ENCODE measurements around the gene LRMDA. TPM values are rescaled to one million over a fixed set of nuclear protein-coding genes. Genes with fewer than 3 reads are reported as not detected.

Gene LRMDA
- polyA plus RNA-seq, 3 donors: 39.8 to 59.6 (median 56.4) TPM

DNA sequence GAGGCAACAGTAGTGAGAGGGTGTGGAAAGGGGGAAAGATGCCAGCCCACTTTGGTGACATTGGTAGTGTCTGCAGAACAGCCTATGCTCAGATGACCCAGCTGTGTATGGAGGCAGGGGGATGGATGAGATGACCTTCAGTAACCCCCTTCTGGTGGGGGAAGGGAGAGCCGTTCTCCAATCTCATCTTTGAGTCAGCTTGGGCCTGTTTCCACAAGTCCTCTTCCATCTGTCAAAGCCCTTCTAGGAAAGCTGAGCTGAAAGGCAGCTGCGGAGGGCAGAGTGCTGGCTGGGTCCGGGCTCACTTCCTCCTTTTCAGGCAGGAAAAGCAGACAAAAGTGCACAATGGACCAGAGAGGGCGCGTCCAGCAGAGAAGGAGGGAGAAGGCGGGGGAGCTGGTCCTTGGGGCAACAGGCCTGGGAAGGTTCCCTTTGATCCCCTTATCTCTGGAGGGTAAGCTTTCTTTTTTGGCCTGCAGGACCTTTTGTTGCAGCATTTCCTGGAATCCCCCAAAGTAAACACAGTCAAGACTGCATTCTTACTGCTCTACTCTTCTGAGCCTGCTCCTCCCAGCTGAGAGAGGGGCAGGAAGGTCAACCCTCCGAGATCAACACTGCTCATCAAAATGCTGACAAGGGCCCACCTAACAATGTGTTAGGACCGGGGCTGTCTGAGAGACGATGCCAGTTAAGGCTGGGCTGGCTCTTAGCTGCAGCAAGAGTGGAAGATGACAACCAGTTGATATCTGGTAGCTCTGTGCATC lies 1.2 kb upstream of the LRMDA start:
- H3K9me3 Mint-ChIP-seq: no peaks in the 10 kb centered on the region
- H3K27me3 Mint-ChIP-seq (ENCODE audit: low read depth in 3 of 3): no peaks in the 10 kb centered on the region
- H3K27me3 ChIP-seq (ENCODE audit: control insufficient read depth in 2 of 2, insufficient read depth in 2 of 2, low read length in 2 of 2): no peaks in the 10 kb centered on the region
- peaks cover 0 to 1% of the 10 kb centered on the region in 2 donors for H3K36me3 Mint-ChIP-seq
- H3K4me2 ChIP-seq (replicated peaks; ENCODE audit: extremely low read depth, low read length, poor library complexity, severe bottlenecking): peak overlapping the region; percentile 89
- H3K4me1 Mint-ChIP-seq: peaks cover 75% of the 10 kb centered on the region
- H3K9me3 ChIP-seq (replicated peaks in 1 of 2; ENCODE audit: control insufficient read depth in 1 of 2, insufficient read depth in 1 of 2, low read length in 2 of 2): no peaks in the 10 kb centered on the region
- peak overlapping the region; percentile 57 to 77 for H3K4me3 Mint-ChIP-seq
- H3K27ac Mint-ChIP-seq: peak overlapping the region; percentile 41 to 91 (median 84)
- intact Hi-C loops (cut with micrococcal nuclease): loop anchor here in 1 of 2 donors (1.0 kb wide), 1 partner anchor 30 kb away; no protein-coding TSS in a partner anchor
- H3K9ac ChIP-seq (ENCODE audit: insufficient read depth, low read length, poor library complexity, severe bottlenecking): no peak overlapping the region
- H3K79me2 ChIP-seq (ENCODE audit: insufficient read depth, low read length): peaks cover 40% of the 10 kb centered on the region
- peak overlapping the region in 1 of 3 experiments; percentile 87 for H3K4me3 ChIP-seq (replicated peaks in 1 of 3; ENCODE audit: low read depth in 2 of 3, low read length in 3 of 3)
- peaks cover 13% of the 10 kb centered on the region for H4K20me1 ChIP-seq (ENCODE audit: insufficient read depth, low read length)
- TF ChIP-seq, protein P1, sequence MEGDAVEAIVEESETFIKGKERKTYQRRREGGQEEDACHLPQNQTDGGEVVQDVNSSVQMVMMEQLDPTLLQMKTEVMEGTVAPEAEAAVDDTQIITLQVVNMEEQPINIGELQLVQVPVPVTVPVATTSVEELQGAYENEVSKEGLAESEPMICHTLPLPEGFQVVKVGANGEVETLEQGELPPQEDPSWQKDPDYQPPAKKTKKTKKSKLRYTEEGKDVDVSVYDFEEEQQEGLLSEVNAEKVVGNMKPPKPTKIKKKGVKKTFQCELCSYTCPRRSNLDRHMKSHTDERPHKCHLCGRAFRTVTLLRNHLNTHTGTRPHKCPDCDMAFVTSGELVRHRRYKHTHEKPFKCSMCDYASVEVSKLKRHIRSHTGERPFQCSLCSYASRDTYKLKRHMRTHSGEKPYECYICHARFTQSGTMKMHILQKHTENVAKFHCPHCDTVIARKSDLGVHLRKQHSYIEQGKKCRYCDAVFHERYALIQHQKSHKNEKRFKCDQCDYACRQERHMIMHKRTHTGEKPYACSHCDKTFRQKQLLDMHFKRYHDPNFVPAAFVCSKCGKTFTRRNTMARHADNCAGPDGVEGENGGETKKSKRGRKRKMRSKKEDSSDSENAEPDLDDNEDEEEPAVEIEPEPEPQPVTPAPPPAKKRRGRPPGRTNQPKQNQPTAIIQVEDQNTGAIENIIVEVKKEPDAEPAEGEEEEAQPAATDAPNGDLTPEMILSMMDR (IDR thresholded peaks at IDR 0.05): no peak
- H3K27ac ChIP-seq (ENCODE audit: low read depth in 1 of 2, low read length in 2 of 2): peak overlapping the region; percentile 30 to 95
- 2% methylated on average over 7 of the region's 9 CpGs for WGBS (ENCODE audit: insufficient coverage)
- peak; percentile 66 to 82 (median 78) for DNase-seq
- peaks cover 0 to under 1% of the 10 kb centered on the region in 2 donors for H3K36me3 ChIP-seq (replicated peaks in 1 of 2; ENCODE audit: control insufficient read depth in 1 of 2, insufficient read depth in 2 of 2, low read length in 2 of 2)
- H2AFZ ChIP-seq (ENCODE audit: insufficient read depth, low read depth, low read length, poor library complexity, severe bottlenecking): peak overlapping the region; percentile 7
- peaks cover 72 to 85% of the 10 kb centered on the region in 2 donors for H3K4me1 ChIP-seq (ENCODE audit: control insufficient read depth in 1 of 2, insufficient read depth in 2 of 2, low read length in 2 of 2)

DNA sequence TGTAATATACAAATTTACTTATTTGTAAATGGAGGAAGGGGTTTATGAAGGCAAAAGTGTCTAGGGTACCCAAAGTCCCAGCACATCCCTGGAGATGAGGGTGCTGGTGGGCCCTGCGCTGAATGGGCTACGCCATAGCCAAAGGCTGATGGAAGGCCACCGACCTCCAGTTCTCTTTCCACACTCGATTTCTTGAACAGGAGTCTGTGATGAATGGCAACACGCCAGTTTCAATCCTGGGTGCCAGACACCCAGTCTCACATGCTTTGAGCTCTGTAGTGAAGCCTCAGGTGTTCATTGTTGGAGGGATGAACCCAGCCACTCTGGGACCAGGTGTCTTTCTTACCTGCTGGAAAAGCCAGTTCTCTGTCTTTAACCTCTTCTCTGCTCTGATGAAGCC lies 752 bp downstream of the LRMDA start:
- Mint-ChIP-seq H3K27me3 (ENCODE audit: low read depth in 3 of 3) (no peaks in the 10 kb centered on the region), H3K4me3 (peak overlapping the region; percentile 88 to 95), H3K27ac (peak overlapping the region; percentile 89 to 96 (median 93)), H3K36me3 (peaks cover 2 to 5% of the 10 kb centered on the region in 2 donors), H3K9me3 (no peaks in the 10 kb centered on the region), H3K4me1 (peaks cover 81% of the 10 kb centered on the region)
- Histone ChIP-seq H3K36me3 (replicated peaks in 1 of 2; ENCODE audit: control insufficient read depth in 1 of 2, insufficient read depth in 2 of 2, low read length in 2 of 2) (peaks cover 0 to 7% of the 10 kb centered on the region in 2 donors), H2AFZ (ENCODE audit: insufficient read depth, low read depth, low read length, poor library complexity, severe bottlenecking) (peak overlapping the region; percentile 96), H3K4me3 (replicated peaks in 1 of 3; ENCODE audit: low read depth in 2 of 3, low read length in 3 of 3) (peak overlapping the region; percentile 81 to 93 (median 87)), H3K9me3 (replicated peaks in 1 of 2; ENCODE audit: control insufficient read depth in 1 of 2, insufficient read depth in 1 of 2, low read length in 2 of 2) (no peaks in the 10 kb centered on the region), H3K4me1 (ENCODE audit: control insufficient read depth in 1 of 2, insufficient read depth in 2 of 2, low read length in 2 of 2) (peaks cover 66 to 78% of the 10 kb centered on the region in 2 donors), H3K4me2 (replicated peaks; ENCODE audit: extremely low read depth, low read length, poor library complexity, severe bottlenecking) (peak overlapping the region; percentile 89), H3K27me3 (ENCODE audit: control insufficient read depth in 2 of 2, insufficient read depth in 2 of 2, low read length in 2 of 2) (no peaks in the 10 kb centered on the region), H4K20me1 (ENCODE audit: insufficient read depth, low read length) (peaks cover 31% of the 10 kb centered on the region), H3K27ac (ENCODE audit: low read depth in 1 of 2, low read length in 2 of 2) (peak overlapping the region; percentile 93 to 95), H3K9ac (ENCODE audit: insufficient read depth, low read length, poor library complexity, severe bottlenecking) (peak overlapping the region; percentile 94), H3K79me2 (ENCODE audit: insufficient read depth, low read length) (peaks cover 57% of the 10 kb centered on the region)
- 58% methylated on average over 3 of the region's 5 CpGs for WGBS (ENCODE audit: insufficient coverage)
- DNase-seq: peak in 1 of 3 donors; percentile 7
- TF ChIP-seq, protein P1 (IDR thresholded peaks at IDR 0.05): no peak
- intact Hi-C loops (cut with micrococcal nuclease): no loop called here

Data from CD14-positive monocyte (primary cell).